Femur (tissue), 1 donor: ENCODE measurements around the gene STEAP2.

Source experiments
- DNase-seq: peaks from one replicate; pipeline ENCODE4 v3.0.0-alpha.2; 2017

STEAP2 gene

GRCh38 chr7:90194911-90195809, 16.4 kb upstream of the STEAP2 start:
- DNase-seq: no peak

- DNase-seq: no peak
These were observed 9.9 kb upstream of the STEAP2 start for GRCh38 chr7:90201500-90202195.

DNA sequence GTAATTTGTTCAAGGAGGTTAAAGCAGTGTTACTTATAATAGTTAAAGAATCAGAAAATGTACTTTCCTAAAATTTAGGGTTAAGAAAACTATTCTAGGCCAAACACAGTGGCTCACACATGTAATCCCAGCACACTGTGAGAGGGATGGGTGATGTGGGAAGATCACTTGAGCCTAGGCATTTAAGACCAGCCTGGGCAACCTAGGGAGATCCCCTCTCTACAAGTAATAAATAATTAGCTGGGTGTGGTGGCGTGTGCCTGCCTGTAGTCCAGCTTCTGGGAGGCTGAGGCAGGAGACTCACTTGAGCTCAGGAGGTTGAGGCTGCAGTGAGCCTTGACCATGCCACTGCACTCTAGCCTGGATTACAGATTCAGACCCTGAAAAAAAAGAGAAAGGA, 3.6 kb upstream of the STEAP2 start:
- no peak for DNase-seq

DNA sequence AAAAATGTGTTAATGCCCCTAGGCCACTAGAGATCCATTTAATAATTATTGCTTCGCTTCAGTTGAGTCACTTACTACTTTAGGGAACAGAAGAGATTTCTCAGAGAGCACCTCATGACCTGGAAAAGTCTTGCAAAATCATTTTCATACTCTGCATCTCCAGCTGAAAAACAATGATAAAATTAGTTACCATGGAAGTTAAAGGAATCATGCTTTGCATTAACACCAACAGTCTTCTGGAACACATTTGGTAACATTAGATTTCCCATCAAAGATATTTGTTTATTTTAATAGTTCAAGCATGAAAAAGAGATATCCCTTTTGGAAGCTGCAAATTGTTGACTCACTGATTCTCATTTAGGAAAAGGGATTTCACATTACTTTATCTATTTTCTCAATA, 1.8 kb upstream of the STEAP2 start:
- DNase-seq: no peak

DNA sequence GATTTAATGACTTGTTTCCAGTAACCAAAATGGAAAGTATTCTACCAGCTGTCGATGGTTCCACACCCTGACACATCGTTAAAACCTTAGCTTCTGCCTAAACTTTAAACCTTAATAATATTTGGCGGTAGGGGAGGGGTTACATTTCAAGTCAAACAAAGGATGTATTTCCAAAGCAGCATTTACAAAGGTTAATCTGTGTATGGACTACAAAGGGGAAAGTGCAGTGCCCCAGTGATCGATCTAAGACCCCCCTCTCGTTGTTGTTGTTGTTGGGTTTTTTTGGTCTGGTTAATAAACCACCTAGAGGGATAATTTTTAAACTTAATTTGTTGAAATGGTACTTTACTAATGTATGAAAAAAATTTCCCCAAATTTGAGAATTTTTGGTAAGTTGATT, 1.1 kb upstream of the STEAP2 start:
- no peak for DNase-seq

GRCh38 chr7:90210981-90211380, 559 bp upstream of the STEAP2 start:
- peak; percentile 25 for DNase-seq

GRCh38 chr7:90212149-90212495, 582 bp downstream of the STEAP2 start:
- DNase-seq: no peak

- no peak for DNase-seq
These were observed 2.0 kb downstream of the STEAP2 start for GRCh38 chr7:90213521-90213920.

- no peak for DNase-seq
These were observed 4.6 kb downstream of the STEAP2 start for GRCh38 chr7:90216080-90216674.

- no peak for DNase-seq
These were observed 5.2 kb downstream of the STEAP2 start for GRCh38 chr7:90216771-90217170.

- DNase-seq: no peak
These were observed 10.8 kb downstream of the STEAP2 start for GRCh38 chr7:90222390-90222789.

DNA sequence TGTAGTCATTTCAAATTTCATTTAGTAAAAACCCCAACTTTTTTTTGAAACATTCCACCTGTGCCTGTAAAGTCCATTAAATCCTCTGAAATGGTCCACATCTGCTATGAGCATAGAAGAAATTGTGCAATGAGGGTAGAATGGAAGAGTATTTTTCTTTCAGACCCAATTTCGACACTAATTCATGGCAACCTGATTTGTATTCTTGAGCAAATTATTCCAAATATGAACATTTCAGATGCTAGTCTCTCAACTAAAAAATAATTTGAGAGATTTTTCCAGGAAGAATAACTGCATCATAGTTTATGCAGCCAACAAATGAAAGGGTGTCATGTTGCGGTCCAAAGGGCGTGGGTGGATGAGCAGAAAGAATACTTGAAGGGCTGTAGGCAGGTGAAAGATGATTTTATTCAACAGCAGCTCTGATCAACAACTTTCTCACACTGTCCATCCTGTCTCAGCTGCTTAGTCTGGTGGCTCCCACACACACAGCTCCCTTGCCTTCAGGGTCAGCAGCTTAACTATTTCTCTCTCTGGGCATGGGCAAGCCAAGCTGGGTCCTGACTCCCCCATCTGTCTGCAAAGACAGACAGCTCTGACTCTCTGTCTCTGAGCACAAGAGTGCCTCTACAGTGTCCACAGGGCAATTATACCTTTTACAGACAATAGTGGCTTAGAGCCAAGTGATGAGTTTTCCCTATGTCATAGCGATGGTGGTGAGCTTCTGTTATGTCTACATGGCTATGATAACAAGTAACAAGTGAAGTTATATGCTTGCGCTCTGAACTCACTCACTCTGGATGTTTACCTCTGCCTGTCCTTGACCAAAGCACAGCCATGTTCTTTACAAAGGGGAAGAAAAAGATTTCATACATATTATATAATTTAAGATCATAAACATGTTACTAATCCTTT, 11.5 kb downstream of the STEAP2 start:
- DNase-seq: peak; percentile 75

GRCh38 chr7:90224195-90224594, 12.7 kb downstream of the STEAP2 start:
- DNase-seq: no peak

DNA sequence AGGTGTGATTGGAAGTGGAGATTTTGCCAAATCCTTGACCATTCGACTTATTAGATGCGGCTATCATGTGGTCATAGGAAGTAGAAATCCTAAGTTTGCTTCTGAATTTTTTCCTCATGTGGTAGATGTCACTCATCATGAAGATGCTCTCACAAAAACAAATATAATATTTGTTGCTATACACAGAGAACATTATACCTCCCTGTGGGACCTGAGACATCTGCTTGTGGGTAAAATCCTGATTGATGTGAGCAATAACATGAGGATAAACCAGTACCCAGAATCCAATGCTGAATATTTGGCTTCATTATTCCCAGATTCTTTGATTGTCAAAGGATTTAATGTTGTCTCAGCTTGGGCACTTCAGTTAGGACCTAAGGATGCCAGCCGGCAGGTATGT, 13.6 kb downstream of the STEAP2 start:
- DNase-seq: no peak

DNA sequence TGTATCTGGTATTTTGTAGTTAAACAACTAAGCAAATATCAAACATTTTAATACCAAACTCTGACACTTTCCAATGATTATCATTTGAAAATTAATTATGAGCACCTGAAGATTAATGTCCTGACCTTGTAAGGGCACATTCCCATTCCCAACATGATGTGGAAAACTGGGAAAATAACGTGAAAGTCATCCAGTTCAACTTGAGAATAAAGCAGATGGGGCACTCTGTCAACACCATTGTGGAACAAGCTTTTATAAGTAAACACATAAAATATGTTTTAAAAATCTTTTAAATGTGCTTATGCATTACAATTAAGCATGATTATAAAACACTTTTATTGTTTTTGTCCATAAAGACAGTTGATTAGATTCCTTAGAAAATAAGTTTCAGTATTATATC, 14.1 kb downstream of the STEAP2 start:
- no peak for DNase-seq

GRCh38 chr7:90227259-90227658, 15.7 kb downstream of the STEAP2 start:
- no peak for DNase-seq

- DNase-seq: no peak
These were observed 18.1 kb downstream of the STEAP2 start for GRCh38 chr7:90229682-90230081.

DNA sequence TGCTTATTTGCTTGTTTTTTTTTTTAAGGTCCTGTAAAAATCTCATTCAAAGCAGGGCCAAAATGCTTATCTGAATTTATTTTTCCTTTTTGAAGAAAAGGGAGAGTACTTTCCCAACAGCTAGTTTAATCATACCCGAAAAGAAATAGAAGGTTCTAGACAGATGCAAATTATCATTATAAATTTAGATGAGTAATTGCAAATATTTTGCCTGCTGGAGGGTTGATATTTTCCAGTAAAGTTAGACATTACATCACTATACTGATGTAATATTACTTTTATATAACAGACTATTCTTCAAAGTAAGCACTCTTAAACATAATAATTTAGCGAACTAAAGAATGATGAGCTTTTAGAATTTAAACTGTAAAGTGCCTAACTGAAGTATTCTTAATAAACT, 19.3 kb downstream of the STEAP2 start:
- DNase-seq: no peak

GRCh38 chr7:90231304-90231703, 19.8 kb downstream of the STEAP2 start:
- no peak for DNase-seq

DNA sequence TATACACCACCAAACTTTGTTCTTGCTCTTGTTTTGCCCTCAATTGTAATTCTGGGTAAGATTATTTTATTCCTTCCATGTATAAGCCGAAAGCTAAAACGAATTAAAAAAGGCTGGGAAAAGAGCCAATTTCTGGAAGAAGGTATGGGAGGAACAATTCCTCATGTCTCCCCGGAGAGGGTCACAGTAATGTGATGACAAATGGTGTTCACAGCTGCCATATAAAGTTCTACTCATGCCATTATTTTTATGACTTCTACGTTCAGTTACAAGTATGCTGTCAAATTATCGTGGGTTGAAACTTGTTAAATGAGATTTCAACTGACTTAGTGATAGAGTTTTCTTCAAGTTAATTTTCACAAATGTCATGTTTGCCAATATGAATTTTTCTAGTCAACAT, 20.9 kb downstream of the STEAP2 start:
- no peak for DNase-seq

GRCh38 chr7:90233569-90233968, 22.0 kb downstream of the STEAP2 start:
- DNase-seq: no peak

- DNase-seq: peak; percentile 33
These were observed 25.3 kb downstream of the STEAP2 start for GRCh38 chr7:90236721-90237289.

GRCh38 chr7:90238022-90238421, 26.5 kb downstream of the STEAP2 start:
- no peak for DNase-seq
